Measurements from ENCODE around the gene MAP9. TPM values are rescaled to one million over a fixed set of nuclear protein-coding genes. Genes with fewer than 3 reads are reported as not detected.
A peak's percentile ranks its signal among the peaks of the same experiment; 100 is the strongest.
"Not testable (repeated sequence)": the region's sequence is repeated elsewhere in the genome, so short reads cannot be mapped to it uniquely, and the experiment has no call there.

MAP9 gene
- total RNA-seq, result 3.5 TPM

DNA sequence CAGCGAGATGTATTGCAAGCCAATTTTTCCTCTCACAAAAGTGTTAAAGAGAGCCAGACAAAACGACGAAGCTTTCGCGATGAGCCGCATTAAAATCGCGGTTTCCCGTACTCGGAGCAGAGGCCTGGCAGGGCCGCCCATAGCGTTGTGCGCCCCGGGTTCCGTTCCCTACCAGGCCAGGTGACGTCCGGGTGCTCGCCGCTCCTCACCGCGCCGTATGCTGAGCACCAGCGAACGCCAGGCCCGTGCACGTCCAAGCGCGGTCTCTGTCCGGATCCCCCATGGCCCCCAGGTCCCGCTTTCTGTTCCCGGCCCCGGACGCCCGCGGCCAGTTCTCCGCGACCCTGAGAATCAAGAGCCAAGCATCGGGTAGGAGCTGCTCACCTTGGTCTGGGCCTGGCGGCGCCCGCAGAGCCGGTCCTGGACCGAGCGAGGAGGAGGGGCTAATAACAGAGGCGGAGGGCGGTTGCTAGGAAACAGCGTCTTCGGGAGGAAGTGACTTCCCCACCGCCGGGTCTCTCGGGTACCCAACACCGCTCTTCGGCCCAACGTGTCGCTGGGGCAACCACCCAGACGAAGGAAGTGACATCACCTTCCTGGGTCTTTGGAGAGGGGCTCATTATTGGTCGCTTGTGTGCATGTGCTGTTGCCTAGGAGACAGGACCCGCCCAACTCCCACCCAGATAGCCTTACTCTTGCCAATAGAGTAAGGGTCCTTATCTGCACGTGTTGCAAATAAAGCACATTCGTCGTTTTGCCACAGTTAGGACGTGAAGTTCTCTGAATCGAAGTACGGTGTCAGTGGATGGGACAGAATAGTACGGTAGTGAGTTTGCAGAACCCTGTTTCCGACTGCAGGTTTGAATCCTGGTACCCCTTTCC, at the start of gene MAP9:
Gene MAP9 (minus strand): TSS at position 579 of the 882 bp plus-strand sequence. CDS start 1,115 bp downstream, outside the sequence.
- DNase-seq (ENCODE audit: low read depth in 2 of 3, low spot score in 2 of 3), result peak; percentile 76 to 98 (median 97)

DNA sequence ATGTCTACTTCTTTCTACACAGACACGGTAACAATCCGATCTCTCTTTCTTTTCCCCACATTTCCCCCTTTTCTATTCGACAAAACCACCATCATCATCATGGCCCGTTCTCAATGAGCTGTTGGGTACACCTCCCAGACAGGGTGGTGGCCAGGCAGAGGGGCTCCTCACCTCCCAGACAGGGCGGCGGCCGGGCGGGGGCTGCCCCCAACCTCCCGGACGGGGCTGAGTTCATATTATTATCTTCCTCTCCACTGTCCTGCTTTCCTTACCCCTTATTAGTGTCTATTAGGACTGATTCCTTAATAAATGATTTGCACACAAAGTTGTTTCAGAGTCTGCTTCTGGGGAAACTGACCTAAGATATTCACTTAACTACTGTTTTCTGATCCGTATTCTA, 48.0 kb upstream of the MAP9 start:
- DNase-seq (ENCODE audit: low read depth in 2 of 3, low spot score in 2 of 3), result not testable (repeated sequence)

DNA sequence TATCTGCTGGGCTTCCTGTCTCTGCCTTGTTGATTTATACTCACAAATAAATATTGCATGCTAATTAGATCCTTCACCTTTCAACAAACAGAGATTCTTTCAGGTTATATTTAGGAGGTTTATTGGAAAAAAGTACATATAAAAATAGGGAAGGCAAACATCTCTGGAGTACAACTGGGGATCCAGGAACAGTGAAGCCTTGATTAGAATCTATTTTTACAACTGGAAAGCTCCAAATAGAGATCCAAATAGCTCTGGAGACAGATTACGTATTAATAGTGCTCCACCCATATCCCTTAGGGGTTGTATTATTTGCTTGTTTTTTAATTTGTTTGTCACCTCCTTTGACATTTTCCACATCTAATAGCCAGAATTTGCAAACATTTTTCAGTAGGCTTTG, 46.9 kb upstream of the MAP9 start:
- no peak for DNase-seq (ENCODE audit: low read depth in 2 of 3, low spot score in 2 of 3)

DNA sequence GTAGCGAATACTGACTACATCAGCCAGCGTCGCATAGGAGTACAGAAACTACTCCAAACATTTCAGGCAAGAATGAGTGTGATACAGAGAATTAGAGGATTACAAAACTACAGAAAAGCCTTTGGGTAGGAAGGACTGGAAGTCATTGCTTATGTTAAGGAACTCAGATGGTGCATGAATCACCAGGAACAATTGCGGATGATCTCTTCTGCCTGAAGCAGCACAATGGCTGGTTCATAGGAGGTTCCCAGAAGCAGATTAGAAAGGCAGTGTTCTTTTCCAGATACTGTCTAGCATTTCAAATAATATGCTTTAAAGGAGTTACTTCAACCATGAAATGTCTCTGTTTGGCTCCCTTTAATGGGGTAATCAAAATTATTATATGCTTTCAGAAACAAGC, 42.5 kb upstream of the MAP9 start:
- DNase-seq (ENCODE audit: low read depth in 2 of 3, low spot score in 2 of 3), result no peak

DNA sequence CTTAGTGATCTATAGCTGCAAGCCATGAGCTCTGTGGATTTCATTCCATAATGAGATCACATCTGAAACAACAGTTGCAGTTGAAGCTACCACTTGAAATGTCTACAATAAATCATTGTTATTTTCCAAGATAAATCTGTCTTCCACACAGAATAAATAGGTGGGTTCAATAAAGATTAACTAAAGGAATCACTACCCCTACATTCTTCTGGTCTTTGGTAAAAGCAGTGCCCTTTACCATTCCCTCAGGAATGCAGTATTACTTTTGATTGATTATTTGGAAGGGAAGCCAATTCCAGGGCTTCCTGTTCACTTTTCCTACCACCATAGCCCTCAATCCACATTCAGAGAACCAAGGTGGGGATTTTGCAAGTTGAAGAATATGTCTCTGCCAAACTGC, 38.9 kb upstream of the MAP9 start:
- no peak for DNase-seq (ENCODE audit: low read depth in 2 of 3, low spot score in 2 of 3)

DNA sequence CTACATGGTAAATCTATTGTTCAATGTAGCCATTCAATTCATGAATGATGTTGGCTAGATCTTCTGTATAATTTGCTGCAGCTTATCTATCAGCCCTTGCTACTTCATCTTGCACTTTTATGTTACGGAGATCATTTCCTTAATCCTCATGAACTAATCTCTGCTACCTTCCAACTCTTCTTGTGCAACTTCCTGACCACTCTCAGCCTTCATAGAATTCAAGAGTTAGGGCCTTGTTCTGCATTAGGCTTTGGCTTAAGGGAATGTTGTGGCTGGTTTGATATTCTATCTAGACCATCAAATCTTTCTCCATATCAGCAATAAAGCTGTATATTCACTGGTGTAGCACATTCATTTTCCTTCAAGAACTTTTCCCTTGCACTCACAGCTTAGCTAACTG, 36.7 kb upstream of the MAP9 start:
- no peak for DNase-seq (ENCODE audit: low read depth in 2 of 3, low spot score in 2 of 3)

DNA sequence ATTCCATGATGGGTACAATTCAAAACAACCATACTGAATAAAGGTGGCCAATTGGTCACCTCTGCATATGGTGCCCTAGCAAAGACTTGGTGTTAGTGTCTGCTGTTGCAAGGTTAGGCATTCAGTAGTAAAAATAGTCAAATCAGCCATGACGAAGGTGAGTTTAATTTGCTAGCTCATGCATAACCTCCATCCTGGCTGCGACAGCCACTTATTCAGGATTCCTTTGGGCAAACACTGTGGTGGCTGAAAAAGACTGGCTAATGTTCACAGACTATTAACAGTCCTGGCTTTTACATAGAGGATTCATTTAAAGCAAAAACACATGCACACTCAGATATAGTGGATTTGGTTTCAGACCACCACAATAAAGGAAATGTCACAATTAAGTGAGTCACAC, 34.8 kb upstream of the MAP9 start:
- DNase-seq (ENCODE audit: low read depth in 2 of 3, low spot score in 2 of 3), result no peak

DNA sequence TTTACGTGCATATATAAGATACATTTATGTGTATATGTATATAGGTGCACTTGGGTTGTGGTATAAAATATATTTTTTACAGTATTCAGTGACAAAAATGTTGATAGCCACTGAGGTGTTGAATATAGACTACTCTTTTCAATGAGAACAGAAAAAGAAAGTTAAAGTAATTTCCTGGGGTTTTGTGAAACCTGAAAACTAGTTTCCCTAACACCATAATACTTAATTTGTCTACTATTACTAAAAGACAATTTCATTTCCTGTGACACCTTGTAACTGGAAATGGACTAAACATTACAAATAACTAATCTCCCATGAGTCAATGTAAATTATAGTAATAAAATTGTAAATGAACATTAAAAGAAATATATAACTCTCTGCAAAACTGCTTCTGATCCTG, 32.0 kb upstream of the MAP9 start:
- DNase-seq (ENCODE audit: low read depth in 2 of 3, low spot score in 2 of 3), result no peak

DNA sequence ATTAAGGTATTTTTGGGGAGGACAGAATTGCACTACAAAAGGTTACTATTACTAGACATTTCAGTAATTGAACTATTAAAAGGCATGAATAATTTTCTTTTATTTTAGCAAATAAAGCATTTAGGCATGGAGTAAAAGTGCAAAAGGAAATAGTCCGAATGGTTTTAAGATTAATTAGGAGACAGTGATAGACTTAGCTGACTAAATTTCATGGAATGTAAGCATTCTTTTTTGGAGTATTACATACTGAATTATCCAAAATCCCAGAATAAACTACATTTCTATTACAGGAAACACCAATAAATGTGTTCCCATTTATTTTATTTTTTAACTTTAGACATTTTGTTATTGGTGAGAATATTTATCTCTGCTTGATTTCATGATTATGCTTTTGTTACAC, 30.7 kb upstream of the MAP9 start:
- DNase-seq (ENCODE audit: low read depth in 2 of 3, low spot score in 2 of 3), result no peak

DNA sequence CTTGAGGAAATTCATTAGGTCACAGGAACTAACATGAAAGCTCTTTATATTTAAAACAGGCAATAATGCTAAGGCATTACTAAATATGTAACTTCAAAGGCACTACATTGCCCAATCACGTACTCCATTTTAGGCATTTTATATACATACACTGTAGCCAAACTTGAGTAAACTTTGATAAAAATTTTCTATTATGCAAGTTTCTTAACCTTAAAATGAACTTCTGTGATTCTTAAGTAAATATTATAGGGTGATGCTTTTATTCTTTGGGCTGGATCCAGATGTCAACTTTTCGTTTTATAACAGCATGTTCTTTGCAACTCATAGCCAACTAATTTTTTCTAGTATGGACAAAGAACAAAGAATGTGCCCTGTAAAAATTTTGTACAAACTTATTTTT, 28.3 kb upstream of the MAP9 start:
- no peak for DNase-seq (ENCODE audit: low read depth in 2 of 3, low spot score in 2 of 3)

DNA sequence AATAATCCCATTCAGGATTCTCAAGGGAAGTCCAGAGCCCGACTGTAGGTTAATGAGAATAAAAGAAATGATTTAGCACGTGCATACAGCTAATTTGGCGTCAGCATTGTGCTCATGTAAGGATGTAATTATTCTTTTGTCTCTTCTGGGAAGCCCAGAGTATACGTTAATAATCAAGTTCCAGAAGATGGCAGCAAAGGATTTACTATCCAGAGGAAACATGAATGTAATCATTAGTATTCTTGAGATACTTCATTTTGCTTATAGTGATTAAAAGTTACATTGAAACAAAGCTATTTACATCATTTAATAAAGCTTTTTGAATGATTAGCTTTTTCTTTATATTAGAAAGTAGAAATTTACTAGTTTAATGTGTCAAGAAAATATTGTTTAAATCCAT, 27.1 kb upstream of the MAP9 start:
- DNase-seq (ENCODE audit: low read depth in 2 of 3, low spot score in 2 of 3), result peak in 2 of 3 donors; percentile 36 to 77

DNA sequence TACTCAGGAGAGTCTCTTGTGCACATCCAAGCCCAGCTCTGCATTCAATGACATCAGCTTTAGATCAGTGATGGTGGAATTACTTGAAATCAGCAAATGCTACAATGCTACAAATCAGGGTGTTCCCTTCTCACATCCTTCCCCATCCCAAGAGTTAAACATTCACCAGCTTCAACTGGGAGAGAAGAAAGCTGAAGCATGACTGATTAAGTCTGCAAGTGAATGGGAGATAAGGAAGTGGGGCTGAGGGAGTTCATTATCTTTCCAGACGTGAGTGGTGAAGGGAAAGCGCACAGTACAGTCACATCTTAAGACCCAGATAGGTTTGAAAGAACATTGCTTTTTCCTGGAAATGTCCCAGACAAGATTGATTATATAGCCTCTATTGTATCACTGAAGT, 26.2 kb upstream of the MAP9 start:
- no peak for DNase-seq (ENCODE audit: low read depth in 2 of 3, low spot score in 2 of 3)

DNA sequence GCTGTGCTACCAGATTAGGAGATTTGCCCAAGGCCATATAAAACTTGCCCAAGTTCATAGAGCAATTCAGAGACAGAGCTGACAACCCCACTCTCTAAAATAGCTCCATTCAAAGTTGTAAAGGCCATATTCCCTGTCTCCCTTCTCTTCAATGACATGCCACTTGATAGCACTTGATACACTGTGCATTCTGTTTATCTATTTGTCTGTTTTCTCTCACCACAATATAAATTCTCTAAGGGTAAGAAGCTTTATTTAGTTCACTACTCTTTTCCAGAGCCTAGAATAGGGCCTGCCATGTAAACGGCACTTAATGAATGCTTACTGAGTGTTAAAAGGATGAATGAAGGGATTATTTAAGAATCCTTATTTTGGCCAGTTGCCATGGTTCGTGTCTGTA, 24.1 kb upstream of the MAP9 start:
- no peak for DNase-seq (ENCODE audit: low read depth in 2 of 3, low spot score in 2 of 3)

DNA sequence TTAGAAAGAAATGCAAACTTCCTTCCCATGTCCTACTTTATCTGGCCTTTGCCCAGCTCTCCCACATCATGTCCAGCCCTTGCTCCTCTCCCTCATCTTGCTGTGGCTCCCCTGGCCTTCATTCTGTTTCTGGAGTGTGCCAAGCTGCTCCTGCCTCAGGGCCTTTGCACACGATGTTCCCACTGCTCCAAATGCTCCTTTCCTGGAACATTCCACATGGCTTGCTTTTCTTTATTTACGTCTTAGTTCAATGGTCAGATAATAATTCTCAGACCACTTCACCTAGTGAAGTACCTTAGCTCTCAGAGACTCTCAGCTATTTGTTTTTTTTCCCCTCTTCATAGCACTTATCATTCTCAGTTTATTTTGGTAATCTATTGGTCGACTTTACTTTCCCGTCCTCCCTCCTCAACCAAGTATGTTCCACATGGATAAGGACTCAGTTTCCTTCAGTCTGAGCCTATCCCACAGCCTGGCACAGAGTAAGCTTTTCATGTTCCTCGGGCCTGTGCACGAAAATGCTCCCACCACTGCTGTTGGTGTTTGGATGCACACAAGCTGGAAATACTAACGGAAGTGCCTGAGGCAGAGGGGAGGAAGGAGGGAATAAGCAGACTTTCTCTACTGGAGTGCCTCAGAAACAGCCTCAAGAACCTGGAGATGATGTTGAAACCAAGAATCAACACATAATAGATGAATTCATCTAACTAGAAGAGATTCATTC, 23.4 kb upstream of the MAP9 start:
- no peak for DNase-seq (ENCODE audit: low read depth in 2 of 3, low spot score in 2 of 3)

DNA sequence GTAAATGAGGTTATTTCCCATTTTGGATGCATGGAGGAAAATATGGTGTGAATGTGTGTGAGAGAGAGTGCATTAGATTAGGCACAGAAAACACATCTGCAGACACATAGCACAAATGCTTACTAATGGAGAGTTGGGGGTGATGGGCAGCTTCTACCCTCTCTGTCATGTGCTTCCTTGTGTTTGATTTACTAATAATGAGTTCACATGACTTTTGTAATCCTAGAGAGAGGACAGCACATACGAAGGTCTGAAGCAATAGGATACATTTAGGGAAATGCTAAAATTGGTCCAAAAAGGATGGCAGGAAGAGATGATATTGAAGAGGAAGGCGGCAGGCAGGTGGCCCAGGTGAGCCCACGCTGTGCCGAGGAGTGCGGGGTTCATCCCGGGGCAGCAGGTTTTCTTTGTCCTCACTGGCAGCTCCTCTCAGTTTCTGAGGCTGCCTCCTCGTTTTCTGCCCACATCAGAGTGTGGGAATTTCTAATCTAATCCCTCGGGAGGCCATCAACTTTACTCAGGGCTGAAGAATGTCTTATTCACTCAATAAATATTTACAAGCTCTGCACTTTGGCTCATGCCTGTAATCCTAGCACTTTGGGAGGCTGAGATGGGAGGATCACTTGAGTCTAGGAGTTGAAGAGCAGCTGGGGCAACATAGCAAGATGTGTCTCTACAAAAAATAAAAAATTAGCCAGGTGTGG, 15.9 kb upstream of the MAP9 start:
- DNase-seq (ENCODE audit: low read depth in 2 of 3, low spot score in 2 of 3), result no peak

DNA sequence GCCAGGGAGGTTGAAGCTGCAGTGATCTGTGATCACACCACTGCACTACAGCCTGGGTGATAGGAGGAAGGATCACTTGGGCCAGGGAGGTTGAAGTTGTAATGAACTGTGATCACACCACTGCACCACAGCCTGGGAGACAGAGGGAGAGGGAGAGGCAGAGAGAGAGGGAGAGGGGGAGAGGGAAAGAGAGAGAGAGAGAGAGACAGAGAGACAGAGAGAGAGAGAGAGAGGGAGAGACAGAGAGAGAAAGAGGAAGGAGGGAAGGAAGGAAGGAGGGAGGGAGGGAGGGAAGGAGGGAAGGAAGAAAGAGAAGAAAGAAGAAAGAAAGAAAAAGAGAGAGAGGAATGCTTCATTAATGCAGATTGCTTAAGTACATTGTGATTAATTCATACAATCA, 15.2 kb upstream of the MAP9 start:
- DNase-seq (ENCODE audit: low read depth in 2 of 3, low spot score in 2 of 3), result no peak

DNA sequence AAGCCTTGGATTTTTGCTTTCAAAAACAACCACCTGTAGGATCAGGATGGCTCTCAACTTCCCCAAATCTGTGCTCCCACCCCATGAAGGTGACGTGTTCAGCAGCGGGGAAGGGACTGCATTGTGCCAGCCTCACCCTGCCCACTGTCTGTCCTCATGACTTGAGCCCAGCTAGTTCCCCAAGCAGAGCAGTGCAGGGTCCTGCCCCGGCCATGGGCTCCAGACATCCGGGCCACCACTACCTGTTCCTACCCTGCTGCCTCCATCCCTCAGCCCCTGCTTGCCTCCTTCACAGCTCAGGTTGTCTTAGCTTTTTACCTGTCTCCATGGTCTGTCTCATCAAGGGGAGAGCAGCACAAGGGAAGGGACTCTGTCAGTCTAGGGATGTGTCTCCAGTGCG, 11.4 kb upstream of the MAP9 start:
- no peak for DNase-seq (ENCODE audit: low read depth in 2 of 3, low spot score in 2 of 3)

DNA sequence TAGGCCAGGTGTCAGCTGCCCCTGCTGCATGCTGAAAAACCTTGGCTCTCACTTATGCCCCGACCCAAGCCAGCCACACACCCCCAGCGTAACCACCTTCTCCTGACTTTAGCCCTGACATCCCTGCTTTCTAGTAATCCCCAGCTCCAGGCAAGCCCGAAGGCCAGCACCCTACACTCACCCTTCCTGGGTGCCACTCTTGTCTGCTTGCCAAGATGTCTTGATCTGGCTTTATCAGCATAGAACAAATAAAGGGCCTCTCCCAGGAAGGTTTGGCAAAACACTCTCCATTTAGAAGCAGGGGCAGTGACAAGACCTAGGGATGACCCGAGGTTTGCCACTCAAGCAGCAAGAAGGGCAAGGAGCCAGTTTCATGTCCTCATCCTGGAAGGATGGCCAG, 6.8 kb upstream of the MAP9 start:
- DNase-seq (ENCODE audit: low read depth in 2 of 3, low spot score in 2 of 3), result no peak

DNA sequence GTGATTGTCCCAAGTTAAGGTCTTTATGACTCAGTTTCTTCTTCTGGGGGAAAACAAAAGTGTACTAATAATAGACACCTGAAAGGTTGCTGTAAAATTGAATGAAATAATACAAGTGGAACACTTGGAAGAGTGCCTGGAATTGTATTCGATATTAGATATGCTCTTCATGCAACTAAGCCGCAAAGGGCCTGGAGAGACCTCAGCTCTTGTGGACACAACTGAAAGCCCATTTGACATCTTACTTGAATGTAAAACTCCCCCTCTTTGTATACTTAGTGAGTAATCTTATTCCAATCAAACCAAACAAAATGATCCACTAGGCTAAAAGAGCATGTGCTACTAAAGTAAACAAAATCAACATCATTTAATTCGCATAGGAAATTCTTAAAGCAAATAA, 511 bp upstream of the MAP9 start:
- DNase-seq (ENCODE audit: low read depth in 2 of 3, low spot score in 2 of 3), result no peak

DNA sequence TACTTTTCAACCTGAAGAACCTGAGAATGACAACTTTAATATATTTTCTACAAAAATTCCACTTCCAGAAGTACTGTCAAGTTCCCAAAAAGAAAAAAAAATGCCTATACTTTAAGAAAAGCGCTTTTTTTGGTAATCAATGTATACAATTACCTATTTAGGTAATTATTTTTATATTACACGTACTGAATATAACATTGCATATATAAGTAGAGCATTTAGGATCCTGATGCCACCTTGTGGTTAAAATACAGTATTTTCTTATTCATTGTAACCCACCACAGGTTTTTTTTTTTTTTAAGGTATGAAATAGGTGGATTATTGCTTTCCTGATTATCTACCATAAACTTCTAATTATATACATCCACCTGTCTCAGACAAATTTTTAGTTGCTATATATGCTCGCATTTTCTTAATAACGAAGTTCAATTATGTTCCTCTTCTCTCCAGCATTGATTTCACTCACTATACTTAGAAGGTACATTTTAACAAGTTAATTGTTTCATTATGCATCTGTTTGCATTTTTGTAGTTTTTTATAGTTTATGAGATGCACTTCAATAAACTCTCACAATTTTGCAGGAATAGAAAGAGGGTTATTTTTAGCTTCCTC, 5.2 kb downstream of the MAP9 start:
- peak in 2 of 3 donors; percentile 13 to 56 for DNase-seq (ENCODE audit: low read depth in 2 of 3, low spot score in 2 of 3)

DNA sequence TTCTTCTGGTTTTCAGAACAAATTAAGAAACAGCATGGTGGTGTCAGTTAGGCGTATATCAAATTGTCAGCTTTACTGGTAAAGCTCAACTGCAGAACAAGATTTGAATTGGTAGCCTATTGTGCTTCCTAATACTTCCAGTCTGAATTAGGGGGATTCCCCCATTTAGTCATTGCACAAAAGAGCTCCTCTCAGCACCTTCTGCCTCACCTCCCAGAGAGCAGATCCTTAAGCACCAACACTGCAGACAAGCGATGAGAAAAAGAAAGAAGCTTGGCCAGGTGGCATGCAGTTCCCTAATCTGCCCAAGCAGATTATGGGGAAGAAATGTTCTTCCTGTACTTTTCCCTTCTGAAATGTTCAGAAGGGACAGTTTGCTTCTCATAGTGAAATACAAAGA, 9.2 kb downstream of the MAP9 start:
- DNase-seq (ENCODE audit: low read depth in 2 of 3, low spot score in 2 of 3), result peak in 1 of 3 donors; percentile 6
